Dedifferentiated amniotic fluid mesenchymal stem cell (primary cell): ENCODE data around the gene CCDC138.

Experiments
- DNase-seq: peaks from one replicate; pipeline ENCODE4 v3.0.0-alpha.2; 2016; ENCODE audit errors: extremely low spot score

CCDC138 gene

GRCh38 chr2:108919571-108920373 lies 133.2 kb downstream of the CCDC138 start:
- no peak for DNase-seq

- no peak for DNase-seq
Measured at GRCh38 chr2:108920686-108921085, 134.1 kb downstream of the CCDC138 start.

- no peak for DNase-seq
Measured at GRCh38 chr2:108921096-108922030, 134.8 kb downstream of the CCDC138 start.

DNA sequence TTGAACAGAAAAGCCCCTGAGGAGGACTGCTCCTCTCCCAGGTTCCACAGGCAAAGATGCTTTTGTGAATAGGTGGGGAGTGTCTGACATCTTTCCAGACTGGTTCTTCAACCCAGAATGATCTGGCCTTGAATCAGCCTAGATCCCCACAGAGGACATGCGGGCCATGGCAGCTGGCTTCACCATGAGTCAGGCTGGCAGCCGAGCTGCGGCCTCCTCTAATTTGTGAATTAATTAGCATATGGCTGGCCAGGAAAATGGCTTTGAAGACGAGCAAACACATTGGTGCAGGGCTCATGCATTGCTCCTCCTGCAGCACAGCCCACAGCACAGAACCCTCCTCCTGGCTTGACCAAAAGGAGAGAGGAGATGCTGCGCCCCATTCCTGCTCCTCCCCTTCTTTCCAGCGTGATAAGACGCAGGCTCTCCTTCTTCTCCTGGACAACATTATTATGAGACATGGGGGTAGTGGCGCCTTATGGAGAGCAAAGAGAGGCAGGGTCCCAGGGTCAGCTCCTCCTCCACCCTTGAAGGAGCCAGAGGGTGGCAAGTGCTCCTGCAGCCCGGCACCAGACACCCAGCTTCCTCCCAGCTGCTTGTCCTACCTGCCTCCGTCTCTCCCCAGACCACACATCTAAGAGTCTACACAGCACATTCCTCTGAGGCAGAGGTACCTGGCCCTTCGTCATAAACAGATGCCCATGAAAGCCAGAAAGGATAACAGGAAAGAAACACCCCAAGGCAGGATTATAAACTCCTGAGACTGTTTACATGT lies 135.8 kb downstream of the CCDC138 start:
- no peak for DNase-seq

- no peak for DNase-seq
Measured at GRCh38 chr2:108923019-108923700, 136.6 kb downstream of the CCDC138 start.

GRCh38 chr2:108923736-108924579 lies 137.4 kb downstream of the CCDC138 start:
- DNase-seq: no peak

DNA sequence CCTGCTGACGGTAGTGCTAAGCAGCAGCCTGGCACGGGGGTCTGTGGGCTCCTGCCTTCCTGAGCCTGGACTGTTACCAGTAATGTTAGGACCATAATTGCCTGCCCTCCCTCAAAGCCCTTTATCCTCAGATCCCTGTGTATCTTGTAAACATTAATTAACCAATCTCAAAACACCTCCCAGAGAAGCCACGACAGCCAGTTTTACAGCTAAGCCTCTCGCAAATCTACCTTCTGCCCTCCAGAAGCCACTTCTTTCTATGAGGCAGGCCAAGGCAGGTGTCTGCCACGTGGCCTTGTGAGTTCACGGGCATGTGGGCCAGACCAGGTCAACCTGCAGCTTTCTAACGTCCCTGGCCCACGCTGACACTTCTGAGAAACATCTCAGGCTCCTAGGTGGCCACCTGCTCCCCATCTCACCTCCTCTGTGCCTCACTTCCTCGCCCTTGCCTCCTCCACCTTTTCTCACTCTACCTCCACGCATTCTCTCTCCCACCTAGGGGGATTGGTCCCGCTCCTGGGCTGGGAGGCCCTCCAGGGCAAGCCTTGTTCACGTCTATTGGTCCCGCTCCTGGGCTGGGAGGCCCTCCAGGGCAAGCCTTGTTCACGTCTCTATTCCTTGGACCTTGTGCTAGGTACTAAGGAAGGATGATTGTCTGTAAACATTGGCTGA lies 138.1 kb downstream of the CCDC138 start:
- DNase-seq: no peak

DNA sequence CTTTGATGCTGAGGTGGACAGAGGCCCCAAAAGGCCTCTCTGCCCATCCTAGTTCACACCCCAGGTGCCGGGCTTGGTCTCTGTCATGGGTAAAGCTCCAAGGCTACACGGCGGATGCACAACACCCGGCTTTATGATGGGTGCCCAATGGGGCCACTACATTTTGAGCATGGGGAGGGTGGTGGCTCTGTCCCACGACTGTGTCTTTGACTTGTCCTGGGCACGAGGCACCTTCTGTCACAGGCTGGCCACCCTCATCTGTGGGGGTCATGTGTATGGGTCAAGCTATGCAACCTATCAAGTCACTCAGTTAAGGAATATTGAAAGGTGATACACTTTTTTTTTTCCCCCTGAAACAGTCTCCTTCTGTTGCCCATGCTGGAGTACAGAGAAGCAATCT lies 138.7 kb downstream of the CCDC138 start:
- no peak for DNase-seq

DNA sequence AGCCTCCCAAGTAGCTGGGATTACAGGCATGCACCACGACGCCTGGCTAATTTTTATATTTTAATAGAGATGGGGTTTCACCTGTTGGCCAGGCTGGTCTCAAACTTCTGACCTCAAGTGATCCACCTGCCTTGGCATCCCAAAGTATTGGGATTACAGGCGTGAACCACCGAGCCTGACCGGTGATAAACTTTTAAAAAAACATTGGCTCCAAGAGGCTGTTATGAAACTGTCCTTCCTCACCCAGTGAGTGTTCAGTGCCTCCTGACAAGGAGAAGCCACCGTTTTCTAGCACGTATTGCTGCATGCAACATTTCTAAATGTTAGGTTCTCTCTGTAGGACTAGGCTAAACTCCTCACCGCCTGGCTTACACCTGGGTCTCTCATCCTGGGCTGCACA lies 139.2 kb downstream of the CCDC138 start:
- no peak for DNase-seq
